HL-60/S4 treated with phorbol 12-myristate 13-acetate at 8.2 ng/mL for 4 days and 3 days (cell line): ENCODE data around the gene FTCDNL1.

Source experiments
- in situ Hi-C: fragments of 300-500 bp; cut with MboI; formaldehyde crosslinking; loops from 2 replicates; pipeline ENCODE4 v1.15.0; 2022; ENCODE audit warnings: low sequenced_read_pairs

The FTCDNL1 gene

DNA sequence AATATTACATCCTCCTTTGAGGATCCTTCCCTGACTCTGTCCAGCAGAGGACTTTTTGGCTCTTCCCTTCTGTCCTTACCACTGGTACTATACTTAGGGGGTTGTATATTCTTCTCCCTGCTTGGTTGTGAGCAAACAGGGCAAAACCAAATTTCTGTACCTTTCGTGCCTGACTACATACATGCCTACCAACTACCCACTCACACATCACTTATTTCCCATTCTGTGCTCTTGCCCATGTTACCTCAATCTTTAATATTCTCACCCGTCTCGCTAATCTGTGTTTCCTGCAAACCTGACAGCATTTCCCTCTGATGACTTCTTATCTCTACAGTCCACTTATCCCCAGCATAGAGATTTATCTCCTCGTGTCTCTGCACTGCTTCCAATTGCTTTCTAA lies 58.6 kb downstream of the FTCDNL1 start:
- in situ Hi-C loops: no loop called here

DNA sequence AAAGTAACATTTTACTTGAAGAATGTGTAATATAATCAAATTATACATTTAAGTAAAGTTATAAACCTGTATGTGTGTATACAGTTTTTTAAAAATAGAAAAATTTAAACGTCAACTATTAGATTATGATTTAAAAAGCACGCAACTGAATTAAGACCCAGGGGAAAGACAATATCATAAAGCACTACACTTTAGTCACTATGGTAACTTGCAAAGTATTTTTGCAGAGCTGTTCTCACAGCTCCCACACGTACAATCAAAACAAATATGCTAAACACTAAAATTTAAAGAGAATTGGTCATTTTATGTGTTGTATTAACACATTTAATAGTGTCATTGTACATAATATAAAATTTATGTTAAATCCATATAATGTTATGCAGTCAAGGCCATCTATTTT lies 59.7 kb downstream of the FTCDNL1 start:
- in situ Hi-C loops: no loop called here

GRCh38 chr2:199784512-199784911 lies 66.5 kb downstream of the FTCDNL1 start:
- in situ Hi-C loops: no loop called here

DNA sequence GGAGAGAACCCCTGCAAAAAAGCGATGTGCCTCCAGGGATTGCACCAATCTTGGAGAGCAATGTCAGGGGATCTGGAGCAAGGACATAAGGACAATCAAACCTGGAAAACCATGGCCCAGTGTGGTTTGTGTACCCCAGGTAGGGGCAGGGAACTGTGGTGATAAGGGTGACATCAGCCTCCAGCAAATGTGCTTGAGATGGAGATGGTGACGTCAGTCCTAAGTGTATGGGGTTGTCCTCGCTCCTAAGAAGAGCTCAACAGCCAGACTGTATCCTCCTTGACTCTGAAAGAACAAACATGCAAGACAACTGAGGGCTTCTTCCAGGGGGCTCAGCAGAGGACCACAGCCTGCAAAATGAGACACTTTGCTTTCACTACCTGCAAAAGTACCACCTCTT lies 71.4 kb downstream of the FTCDNL1 start:
- in situ Hi-C loops: no loop called here

DNA sequence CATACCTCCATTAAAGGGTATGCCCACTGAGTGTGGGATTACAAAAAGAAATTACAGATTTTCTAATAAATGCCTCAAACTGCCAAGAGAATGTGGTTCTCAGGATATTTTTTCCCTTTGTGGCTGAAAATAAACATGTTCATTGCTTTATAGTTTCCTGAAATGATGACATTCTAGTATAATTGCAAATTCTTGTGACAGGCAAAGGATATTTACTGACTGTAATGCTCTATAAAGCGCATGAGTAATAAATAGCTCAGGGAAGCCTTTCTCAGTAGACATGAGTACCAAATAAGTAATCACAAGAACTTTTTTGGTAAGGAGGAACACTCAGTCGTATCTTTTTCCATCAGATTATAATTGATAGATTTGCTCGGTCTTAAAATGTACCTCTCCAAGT lies 72.3 kb downstream of the FTCDNL1 start:
- in situ Hi-C loops: no loop called here

GRCh38 chr2:199777916-199778315 lies 73.1 kb downstream of the FTCDNL1 start:
- in situ Hi-C loops: no loop called here

- in situ Hi-C loops: no loop called here
These were observed 73.7 kb downstream of the FTCDNL1 start for GRCh38 chr2:199777315-199777714.

DNA sequence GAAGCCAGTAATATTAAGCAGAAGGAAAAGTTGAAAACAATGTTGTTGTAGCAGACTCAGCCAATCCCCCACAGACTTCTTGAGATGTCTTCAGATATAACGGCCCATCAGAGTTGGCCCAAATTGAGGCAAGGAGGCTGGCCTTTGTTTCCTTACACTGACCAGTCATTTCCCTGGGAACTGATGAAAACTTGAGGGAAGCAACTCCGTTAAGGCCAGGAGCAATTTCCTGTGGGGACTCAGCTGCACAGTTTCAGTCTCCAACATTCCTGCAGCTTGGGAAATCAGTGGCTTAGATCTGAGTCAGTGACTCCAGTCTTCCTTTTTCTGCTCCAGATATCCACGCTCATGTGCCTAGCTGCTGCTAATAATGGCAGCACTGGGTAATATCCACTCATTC lies 75.7 kb downstream of the FTCDNL1 start:
- in situ Hi-C loops: no loop called here

- in situ Hi-C loops: no loop called here
These were observed 78.7 kb downstream of the FTCDNL1 start for GRCh38 chr2:199772035-199772976.

GRCh38 chr2:199770716-199771115 lies 80.3 kb downstream of the FTCDNL1 start:
- in situ Hi-C loops: no loop called here

DNA sequence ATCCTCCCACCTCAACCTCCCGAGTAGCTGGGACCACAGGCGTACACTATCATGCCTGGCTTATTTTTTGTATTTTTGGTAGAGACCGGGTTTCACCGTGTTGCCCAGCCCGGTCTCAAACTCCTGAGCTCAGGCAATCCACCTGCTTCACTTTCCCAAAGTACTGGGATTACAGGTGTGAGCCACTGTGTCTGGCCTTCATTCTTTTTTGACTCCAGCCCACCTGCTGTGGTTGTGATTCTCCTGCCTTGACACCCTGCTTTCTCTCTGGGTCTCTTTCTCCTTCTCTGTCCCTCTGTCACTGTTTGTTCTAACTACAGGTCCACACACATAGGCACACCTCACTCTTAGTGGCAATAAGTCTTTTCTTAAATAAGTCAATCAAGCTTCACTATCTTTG lies 85.3 kb downstream of the FTCDNL1 start:
- in situ Hi-C loops: no loop called here

DNA sequence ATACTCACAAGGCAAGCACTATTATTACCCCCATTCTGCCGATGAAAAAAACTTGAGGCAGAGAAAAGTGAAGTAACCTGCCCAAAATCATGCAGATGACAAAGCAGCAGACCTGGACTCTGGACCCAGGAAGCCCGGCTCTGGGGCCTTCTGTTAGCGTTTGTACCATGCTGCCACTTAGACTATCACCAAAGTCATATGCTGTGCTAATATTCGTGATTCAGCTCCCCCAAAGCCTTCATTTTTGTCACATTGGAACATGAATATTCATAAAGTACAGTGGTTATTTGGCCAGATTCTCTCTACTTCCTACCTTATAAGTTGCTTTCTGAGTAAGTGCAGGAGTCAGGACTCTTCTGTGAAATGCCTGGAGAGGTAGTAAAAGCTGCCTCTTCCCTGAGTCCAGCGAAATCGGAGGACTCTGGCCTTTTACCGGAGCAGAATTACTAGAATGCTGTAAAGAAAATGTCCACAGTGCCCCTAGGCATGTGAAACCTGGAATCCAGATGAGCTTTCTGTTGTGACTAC lies 86.7 kb downstream of the FTCDNL1 start:
- in situ Hi-C loops: no loop called here

GRCh38 chr2:199762963-199763362 lies 88.0 kb downstream of the FTCDNL1 start:
- in situ Hi-C loops: no loop called here

DNA sequence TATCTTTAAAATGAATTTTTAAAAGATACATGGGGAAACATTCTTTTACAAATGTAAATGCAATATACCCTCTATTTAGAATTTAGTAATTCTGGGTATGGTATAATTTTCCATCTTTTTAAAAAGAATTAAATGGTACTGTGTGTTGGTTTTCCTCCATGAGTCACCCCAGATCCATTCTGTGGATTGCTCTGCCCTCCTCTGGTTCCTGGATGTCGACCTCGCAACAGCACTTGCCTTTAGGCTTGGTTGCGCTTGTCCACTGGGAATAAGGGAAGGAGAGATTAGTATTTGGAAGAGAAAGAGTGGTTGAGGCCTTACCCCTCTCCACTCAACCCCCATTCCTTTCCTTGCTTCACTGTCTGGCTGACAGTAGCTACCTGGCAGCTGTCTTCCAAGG lies 90.4 kb downstream of the FTCDNL1 start:
- in situ Hi-C loops: no loop called here

GRCh38 chr2:199757233-199757870 lies 93.6 kb downstream of the FTCDNL1 start:
- in situ Hi-C loops: no loop called here

GRCh38 chr2:199756743-199757142 lies 94.2 kb downstream of the FTCDNL1 start:
- in situ Hi-C loops: no loop called here

DNA sequence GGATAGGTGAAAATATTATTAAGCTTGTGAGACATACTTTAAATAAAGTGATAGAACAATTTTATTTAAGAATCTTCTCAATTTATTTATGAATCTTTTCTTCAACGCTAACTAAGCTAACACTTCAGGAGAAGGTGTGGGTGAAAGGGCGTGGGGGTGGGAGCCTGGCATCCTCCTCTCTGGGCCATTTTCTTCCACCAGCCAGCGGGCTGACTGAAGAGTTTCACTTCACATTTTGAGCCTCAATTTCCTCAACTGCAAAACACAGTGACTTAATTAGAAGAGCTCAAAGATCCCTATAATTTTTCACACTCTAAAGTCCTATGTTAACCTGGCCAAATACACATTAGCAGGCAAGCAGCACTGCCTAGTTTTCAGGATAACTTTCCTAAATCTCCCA lies 94.8 kb downstream of the FTCDNL1 start:
- in situ Hi-C loops: no loop called here

- in situ Hi-C loops: no loop called here
These were observed 96.2 kb downstream of the FTCDNL1 start for GRCh38 chr2:199754766-199755165.

DNA sequence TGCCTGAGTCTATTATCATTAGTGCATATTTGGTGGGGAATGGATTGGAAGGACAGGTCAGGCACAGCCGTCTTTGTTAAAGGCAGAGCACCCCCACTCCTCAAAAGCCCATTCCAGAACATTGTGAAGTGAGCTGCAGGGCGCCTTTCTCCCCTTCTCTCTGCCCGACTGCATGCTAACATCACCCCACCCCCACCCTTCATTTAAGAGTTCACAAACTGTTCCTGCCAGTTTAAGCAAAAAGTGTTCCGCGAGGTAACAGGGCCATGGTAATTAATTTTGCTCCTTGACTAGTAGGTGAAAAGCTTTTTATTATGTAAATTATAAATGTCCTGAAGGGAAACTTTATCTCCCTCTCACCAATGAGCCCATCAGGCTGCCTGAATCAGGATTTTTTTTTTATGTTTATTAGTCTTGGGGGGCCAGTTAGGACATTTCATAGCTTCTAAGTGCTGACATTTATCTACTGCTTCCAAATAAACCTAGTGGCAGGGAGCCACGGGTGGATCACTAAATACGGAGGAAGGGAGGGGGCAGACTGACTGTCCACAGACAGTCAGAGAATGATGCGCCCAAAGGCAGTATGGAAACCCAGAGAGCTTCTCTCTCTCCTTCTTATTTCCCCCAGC lies 99.4 kb downstream of the FTCDNL1 start:
- in situ Hi-C loops: no loop called here

DNA sequence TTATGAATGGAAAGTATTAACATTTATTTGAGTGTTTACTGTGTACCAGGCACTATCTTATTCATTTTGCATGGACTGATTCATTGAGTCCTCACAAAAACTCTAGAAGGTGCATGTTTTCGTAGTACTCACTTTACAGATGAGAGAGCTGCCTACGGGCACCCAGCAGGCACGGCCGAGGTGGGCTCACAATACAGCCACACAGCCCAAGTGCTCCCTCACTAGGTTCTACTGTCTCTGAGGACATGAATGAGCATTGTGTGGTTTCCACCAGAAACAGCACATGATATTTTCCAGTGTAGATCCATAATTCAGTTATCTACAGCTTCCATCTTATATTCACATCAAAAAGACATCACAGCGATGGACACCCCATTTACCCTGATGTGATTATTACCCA lies 101.4 kb downstream of the FTCDNL1 start:
- in situ Hi-C loops: no loop called here

DNA sequence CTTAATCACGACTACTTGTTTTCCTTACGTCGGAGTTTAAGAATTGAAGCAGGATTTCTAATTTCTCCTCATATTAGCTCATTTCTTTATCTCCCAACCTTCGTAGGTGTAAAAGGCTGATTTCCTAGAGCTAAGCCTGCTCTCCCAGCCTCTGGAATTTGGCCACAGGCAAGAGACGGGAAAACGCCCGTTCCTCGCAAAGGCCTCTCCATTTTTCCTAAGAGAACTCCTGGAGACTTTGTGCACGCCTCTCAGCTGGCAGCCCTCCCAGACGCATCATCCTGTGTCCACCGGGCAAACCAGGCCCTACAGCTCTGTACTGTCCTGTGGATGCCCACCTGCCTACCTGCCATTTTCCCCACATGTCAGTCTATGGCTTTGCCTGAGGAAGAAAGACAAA lies 106.3 kb downstream of the FTCDNL1 start:
- in situ Hi-C loops: no loop called here

- in situ Hi-C loops: no loop called here
These were observed 106.7 kb downstream of the FTCDNL1 start for GRCh38 chr2:199744260-199744659.
